H9 (cell line): ENCODE results near the gene GRID1. TPM values are rescaled to one million over a fixed set of nuclear protein-coding genes. Genes with fewer than 3 reads are reported as not detected.

Source experiments
- DNase-seq: peaks from one replicate; pipeline ENCODE4 v3.0.0-alpha.2; 2017
- H2AFZ ChIP-seq: one replicate; pipeline ENCODE4 v1.6.1; 2013; ENCODE audit warnings: mild to moderate bottlenecking, low read length, control low read depth, moderate library complexity
- H2AK5ac ChIP-seq: 2 replicates; pipeline ENCODE4 v1.6.1; 2013; ENCODE audit warnings: low read length, control low read depth, mixed read lengths; ENCODE audit not compliant: insufficient read length
- H2BK120ac ChIP-seq: one replicate; pipeline ENCODE4 v1.6.1; 2013; ENCODE audit warnings: low read depth, mild to moderate bottlenecking, low read length, control low read depth, inconsistent platforms; ENCODE audit not compliant: poor library complexity, severe bottlenecking
- H2BK12ac ChIP-seq: 2 replicates; pipeline ENCODE4 v1.6.1; 2013; ENCODE audit warnings: low read length, control low read depth, mixed read lengths, low read depth; ENCODE audit not compliant: insufficient read length
- H2BK15ac ChIP-seq: 2 replicates; pipeline ENCODE4 v1.6.1; 2013; ENCODE audit warnings: low read depth, low read length, control low read depth
- H2BK20ac ChIP-seq: one replicate; pipeline ENCODE4 v1.6.1; 2013; ENCODE audit warnings: low read depth, mild to moderate bottlenecking, low read length, control low read depth, inconsistent platforms; ENCODE audit not compliant: poor library complexity, severe bottlenecking
- H2BK5ac ChIP-seq: 2 replicates; pipeline ENCODE4 v1.6.1; 2013; ENCODE audit warnings: low read length, control low read depth, mixed read lengths; ENCODE audit not compliant: insufficient read length
- H3K14ac ChIP-seq: 2 replicates; pipeline ENCODE4 v1.6.1; 2013; ENCODE audit warnings: low read length, control low read depth; ENCODE audit not compliant: insufficient read depth
- H3K18ac ChIP-seq: 2 replicates; pipeline ENCODE4 v1.6.1; 2013; ENCODE audit warnings: low read depth, mild to moderate bottlenecking, mixed read lengths, low read length, control low read depth; ENCODE audit not compliant: insufficient read length
- H3K23ac ChIP-seq: 2 replicates; pipeline ENCODE4 v1.6.1; 2013; ENCODE audit warnings: low read length, control low read depth, mixed read lengths, low read depth; ENCODE audit not compliant: insufficient read length
- H3K23me2 ChIP-seq: 2 replicates; pipeline ENCODE4 v1.6.1; 2013; ENCODE audit warnings: low read depth, mild to moderate bottlenecking, mixed read lengths, low read length, control low read depth; ENCODE audit not compliant: insufficient read length, poor library complexity, severe bottlenecking
- H3K27ac ChIP-seq: 2 replicates; pipeline ENCODE4 v1.5.1; 2013; ENCODE audit warnings: low read length, control low read depth, mixed read lengths, low read depth; ENCODE audit not compliant: insufficient read length
- H3K27me3 ChIP-seq: 2 replicates; pipeline ENCODE4 v1.6.1; 2013; ENCODE audit warnings: low read length, control low read depth, inconsistent platforms; ENCODE audit not compliant: insufficient read depth
- H3K4ac ChIP-seq: 2 replicates; pipeline ENCODE4 v1.6.1; 2013; ENCODE audit warnings: low read depth, mild to moderate bottlenecking, control low read depth, inconsistent platforms, low read length, moderate library complexity
- H3K4me1 ChIP-seq: 2 replicates; pipeline ENCODE4 v1.6.1; 2013; ENCODE audit warnings: low read length, control low read depth, inconsistent platforms; ENCODE audit not compliant: insufficient read depth
- H3K4me2 ChIP-seq: 2 replicates; pipeline ENCODE4 v1.6.1; 2013; ENCODE audit warnings: low read length, control low read depth, mixed read lengths; ENCODE audit not compliant: insufficient read length, insufficient read depth
- H3K56ac ChIP-seq: 2 replicates; pipeline ENCODE4 v1.6.1; 2013; ENCODE audit warnings: low read depth, mild to moderate bottlenecking, mixed read lengths, low read length, control low read depth; ENCODE audit not compliant: insufficient read length
- H3K79me1 ChIP-seq: 2 replicates; pipeline ENCODE4 v1.6.1; 2013; ENCODE audit warnings: low read depth, mild to moderate bottlenecking, moderate library complexity, low read length, control low read depth, inconsistent platforms; ENCODE audit not compliant: insufficient read depth, poor library complexity, severe bottlenecking
- H3K79me2 ChIP-seq: 2 replicates; pipeline ENCODE4 v1.6.1; 2013; ENCODE audit warnings: low read length, control low read depth, inconsistent platforms; ENCODE audit not compliant: insufficient read depth
- H3K9ac ChIP-seq: 2 replicates; pipeline ENCODE4 v1.6.1; 2013; ENCODE audit warnings: low read length, control low read depth, mixed read lengths; ENCODE audit not compliant: insufficient read length; ENCODE audit errors: extremely low read depth
- H3K9me3 ChIP-seq: one replicate; pipeline ENCODE4 v1.6.1; 2013; ENCODE audit warnings: low read depth, low read length, inconsistent platforms; ENCODE audit not compliant: control insufficient read depth
- H3T11ph ChIP-seq: one replicate; pipeline ENCODE4 v1.6.1; 2013; ENCODE audit warnings: mild to moderate bottlenecking, low read length, control low read depth, inconsistent platforms
- H4K20me1 ChIP-seq: one replicate; pipeline ENCODE4 v1.6.1; 2013; ENCODE audit not compliant: control insufficient read depth, insufficient read length, insufficient read depth
- H4K5ac ChIP-seq: 2 replicates; pipeline ENCODE4 v1.6.1; 2013; ENCODE audit warnings: low read depth, mild to moderate bottlenecking, mixed read lengths, low read length, control low read depth; ENCODE audit not compliant: insufficient read length
- H4K8ac ChIP-seq: replicated peaks from 2 replicates; pipeline ENCODE4 v1.6.1; 2013; ENCODE audit warnings: low read length, control low read depth, mixed read lengths, low read depth; ENCODE audit not compliant: insufficient read length
- H4K91ac ChIP-seq: 2 replicates; pipeline ENCODE4 v1.6.1; 2013; ENCODE audit warnings: low read depth, mild to moderate bottlenecking, moderate library complexity, mixed read lengths, low read length, control low read depth; ENCODE audit not compliant: insufficient read length
- H3K27ac Mint-ChIP-seq, 3 experiments: 2 replicates in 2 of 3; 3 replicates in 1 of 3; pipeline ENCODE4 v1.8.0; 2020 to 2021; ENCODE audit warnings: mixed read lengths in 3 of 3, mild to moderate bottlenecking in 1 of 3, moderate library complexity in 1 of 3
- H3K27me3 Mint-ChIP-seq: 2 replicates; pipeline ENCODE4 v1.8.0; 2021; ENCODE audit warnings: low read depth, mild to moderate bottlenecking, moderate library complexity, mixed read lengths
- H3K36me3 Mint-ChIP-seq, 3 experiments: 2 replicates in 2 of 3; 3 replicates in 1 of 3; pipeline ENCODE4 v1.8.0; 2020 to 2021; ENCODE audit warnings: low read depth in 3 of 3, mixed read lengths in 3 of 3; ENCODE audit not compliant: insufficient read depth in 1 of 3
- H3K4me1 Mint-ChIP-seq, 2 experiments: 2 replicates each; pipeline ENCODE4 v1.8.0; 2020; ENCODE audit warnings: mixed read lengths in 2 of 2
- H3K4me3 Mint-ChIP-seq, 2 experiments: 2 replicates in 1 of 2; 3 replicates in 1 of 2; pipeline ENCODE4 v1.8.0; 2020 to 2021; ENCODE audit warnings: mild to moderate bottlenecking in 2 of 2, mixed read lengths in 2 of 2, moderate library complexity in 1 of 2
- H3K9me3 Mint-ChIP-seq, 2 experiments: 2 replicates in 1 of 2; 3 replicates in 1 of 2; pipeline ENCODE4 v1.8.0; 2020; ENCODE audit warnings: mild to moderate bottlenecking in 2 of 2, mixed read lengths in 2 of 2, moderate library complexity in 1 of 2
- WGBS: extraction: QIAGEN DNeasy Blood & Tissue Kit; methylation state at CpG from one replicate; pipeline ENCODE4 v1.1.7; 2013; ENCODE audit warnings: missing lambda C conversion rate, low lambda C conversion rate, mixed read lengths; ENCODE audit not compliant: insufficient read length; ENCODE audit errors: extremely low coverage; 5-methylcytosine and 5-hydroxymethylcytosine counted together
- total RNA-seq: library from RNA; stranded (reverse); gene quantifications from 2 replicates; pipeline ENCODE4 v1.2.1, GENCODE V29; 2021
- TF ChIP-seq, protein P1 (sequence below): fragments of 200-600 bp; sonication (generic); conservative IDR thresholded peaks from 3 replicates; pipeline ENCODE4 v1.8.0; 2021; ENCODE audit warnings: antibody characterized with exemption, mild to moderate bottlenecking

GRID1 gene
- total RNA-seq, 1 experiment from 2014 or later = 0.35 TPM

DNA sequence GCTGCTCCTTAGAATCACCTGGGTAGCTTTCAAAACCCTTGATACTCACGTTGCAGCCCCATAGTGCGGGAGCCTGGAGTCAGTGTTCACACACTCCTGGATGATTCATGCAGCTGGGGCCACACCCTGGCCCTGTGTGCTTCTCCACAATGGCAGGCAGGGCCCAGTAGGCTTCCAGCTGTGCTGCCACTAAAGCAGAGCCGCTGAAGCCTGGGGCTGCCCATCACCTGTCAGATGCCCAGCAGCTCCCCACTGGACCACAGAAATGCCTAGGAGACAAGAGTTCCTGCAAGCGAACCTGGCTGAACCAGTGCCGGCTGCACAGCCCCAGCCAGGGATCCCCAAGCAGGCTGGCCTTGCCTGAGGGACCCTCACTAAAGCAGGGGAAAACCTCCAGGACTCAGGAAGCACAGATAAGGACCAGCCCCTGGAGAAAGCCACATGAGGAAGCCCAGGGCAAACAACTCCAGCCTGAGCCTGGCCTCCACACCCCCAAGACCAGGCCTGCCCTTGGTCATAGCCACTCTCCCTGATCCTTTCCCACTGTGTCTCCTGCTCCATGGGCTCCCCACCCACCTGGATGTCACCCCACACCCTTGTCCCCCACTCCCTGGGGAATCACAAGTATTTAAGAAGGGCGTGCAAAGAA is 111.9 kb downstream of the GRID1 start:
- Histone ChIP-seq H3K79me2 (no peaks in the 10 kb centered on the region), H3K27me3 (no peaks in the 10 kb centered on the region), H3K9me3 (no peaks in the 10 kb centered on the region), H3K79me1 (no peaks in the 10 kb centered on the region), H2BK15ac (no peak overlapping the region), H3K27ac (no peak overlapping the region), H3K23me2 (no peaks in the 10 kb centered on the region), H3K4ac (no peak overlapping the region), H4K5ac (no peak overlapping the region), H4K91ac (no peak overlapping the region), H3K18ac (no peak overlapping the region), H3K4me2 (no peak overlapping the region), H4K20me1 (no peaks in the 10 kb centered on the region), H3K56ac (no peak overlapping the region), H3K9ac (no peak overlapping the region), H2AFZ (no peak overlapping the region), H3K14ac (peak overlapping the region; percentile 33; the same call in 1 of the 2 replicates), H2BK5ac (no peak overlapping the region), H2BK20ac (no peak overlapping the region), H3K23ac (no peak overlapping the region), H3K4me1 (peaks cover 7% of the 10 kb centered on the region; the same call in 1 of the 2 replicates), H3T11ph (no peak overlapping the region), H2BK12ac (no peak overlapping the region), H4K8ac (no peak overlapping the region), H2BK120ac (no peak overlapping the region), H2AK5ac (no peak overlapping the region)
- H3K27ac Mint-ChIP-seq = 0 out of 7 replicates have a peak overlapping the region, but pooled peaks of 1 of the 3 experiments have one; percentile 68
- peaks cover 9 to 13% of the 10 kb centered on the region in 2 experiments for H3K9me3 Mint-ChIP-seq
- TF ChIP-seq, protein P1, sequence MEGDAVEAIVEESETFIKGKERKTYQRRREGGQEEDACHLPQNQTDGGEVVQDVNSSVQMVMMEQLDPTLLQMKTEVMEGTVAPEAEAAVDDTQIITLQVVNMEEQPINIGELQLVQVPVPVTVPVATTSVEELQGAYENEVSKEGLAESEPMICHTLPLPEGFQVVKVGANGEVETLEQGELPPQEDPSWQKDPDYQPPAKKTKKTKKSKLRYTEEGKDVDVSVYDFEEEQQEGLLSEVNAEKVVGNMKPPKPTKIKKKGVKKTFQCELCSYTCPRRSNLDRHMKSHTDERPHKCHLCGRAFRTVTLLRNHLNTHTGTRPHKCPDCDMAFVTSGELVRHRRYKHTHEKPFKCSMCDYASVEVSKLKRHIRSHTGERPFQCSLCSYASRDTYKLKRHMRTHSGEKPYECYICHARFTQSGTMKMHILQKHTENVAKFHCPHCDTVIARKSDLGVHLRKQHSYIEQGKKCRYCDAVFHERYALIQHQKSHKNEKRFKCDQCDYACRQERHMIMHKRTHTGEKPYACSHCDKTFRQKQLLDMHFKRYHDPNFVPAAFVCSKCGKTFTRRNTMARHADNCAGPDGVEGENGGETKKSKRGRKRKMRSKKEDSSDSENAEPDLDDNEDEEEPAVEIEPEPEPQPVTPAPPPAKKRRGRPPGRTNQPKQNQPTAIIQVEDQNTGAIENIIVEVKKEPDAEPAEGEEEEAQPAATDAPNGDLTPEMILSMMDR = no peak
- DNase-seq = peak; percentile 24
- H3K36me3 Mint-ChIP-seq = peaks cover 0 to 7% (median 2%) of the 10 kb centered on the region in 3 experiments; a peak in 5 of 7 replicates
- peaks cover 14 to 16% of the 10 kb centered on the region in 2 experiments for H3K4me1 Mint-ChIP-seq
- WGBS = no CpG with 5 or more reads among the region's 6 CpGs
- no peak overlapping the region for H3K4me3 Mint-ChIP-seq
- peaks cover 4% of the 10 kb centered on the region for H3K27me3 Mint-ChIP-seq
